ENCODE results near the gene DHRSX.

- TF ChIP-seq RCOR1 (IDR thresholded peaks at IDR 0.05; ENCODE audit: borderline replicate concordance in 1 of 2, low read depth in 2 of 2, low read length in 2 of 2) (no peak), ZNF766 (CRISPR knock-in tag; conservative IDR thresholded peaks at IDR 0.05) (no peak), USF2 (CRISPR knock-in tag; IDR thresholded peaks at IDR 0.05) (no peak), CTCF (IDR thresholded peaks at IDR 0.05 in 2 of 3, conservative IDR thresholded peaks at IDR 0.05 in 1 of 3; ENCODE audit: insufficient read depth in 2 of 3, low read depth in 1 of 3, low read length in 3 of 3) (no peak), MAFF (IDR thresholded peaks at IDR 0.05; ENCODE audit: low read length) (no peak), ZNF512 (tag; IDR thresholded peaks at IDR 0.05) (no peak), CHD4 (IDR thresholded peaks at IDR 0.05; ENCODE audit: insufficient read depth, insufficient replicate concordance, low read depth, low read length, poor library complexity, severe bottlenecking) (no peak), PCBP2 (IDR thresholded peaks at IDR 0.05; ENCODE audit: low read depth, low read length, poor library complexity, severe bottlenecking) (no peak), ZNF274 (IDR thresholded peaks at IDR 0.05; ENCODE audit: borderline replicate concordance, low read depth, low read length) (no peak)
Measured at GRCh38 chrX:2321411-2321810, 179.4 kb downstream of the DHRSX start.
